ENCODE results near the gene PRKAG2. TPM values are rescaled to one million over a fixed set of nuclear protein-coding genes. Genes with fewer than 3 reads are reported as not detected.
A peak's percentile ranks its signal among the peaks of the same experiment; 100 is the strongest.

The PRKAG2 gene
- total and polyA plus RNA-seq, 2 experiments from 2014 or later: 9.1 to 14.9 TPM

GRCh38 chr7:151754688-151755130, 122.2 kb downstream of the PRKAG2 start:
- H3F3A ChIP-seq (replicated peaks; ENCODE audit: low read depth): no peaks in the 10 kb centered on the region
- no peaks in the 10 kb centered on the region for H3K79me2 ChIP-seq (replicated peaks; ENCODE audit: insufficient read depth)
- no peak overlapping the region for H3K27ac Mint-ChIP-seq
- H3K9me3 Mint-ChIP-seq: no peaks in the 10 kb centered on the region; the same call in 2 of the 3 replicates
- H3K27me3 Mint-ChIP-seq (ENCODE audit: insufficient read depth, low read depth, poor library complexity): peaks cover 14% of the 10 kb centered on the region
- H2AFZ ChIP-seq: 0 out of 2 replicates have a peak overlapping the region, but pooled peaks have one; percentile 38
- no peak overlapping the region for H3K27ac ChIP-seq (ENCODE audit: low read depth)
- no peaks in the 10 kb centered on the region for H3K27me3 ChIP-seq (ENCODE audit: insufficient read depth)
- no peak overlapping the region for H3K4me2 ChIP-seq
- peaks cover 7% of the 10 kb centered on the region for H3K4me1 ChIP-seq (ENCODE audit: insufficient read depth)
- TF ChIP-seq CTCF (conservative IDR thresholded peaks at IDR 0.05; ENCODE audit: low read depth in 2 of 2): no peak
- no peak for TF ChIP-seq ZNF114 (CRISPR knock-in tag; IDR thresholded peaks at IDR 0.05)
- TF ChIP-seq ZNF331 (CRISPR knock-in tag; IDR thresholded peaks at IDR 0.05; ENCODE audit: low read depth): no peak
- TF ChIP-seq EZH2 (IDR thresholded peaks at IDR 0.05; ENCODE audit: low read depth, unreplicated experiment): no peak
- no peak for TF ChIP-seq EZH2phosphoT487 (IDR thresholded peaks at IDR 0.05; ENCODE audit: unreplicated experiment)
- 0 out of 2 replicates have a peak, but pooled peaks cover 1% of the 10 kb centered on the region for H3K9me2 ChIP-seq (ENCODE audit: insufficient read depth)
- H3K36me3 ChIP-seq (ENCODE audit: insufficient read depth): no peaks in the 10 kb centered on the region
- H3K4me3 Mint-ChIP-seq: no peak overlapping the region
- no peak overlapping the region for H3K4me3 ChIP-seq
- H3K4me1 Mint-ChIP-seq: peaks cover 31% of the 10 kb centered on the region
- DNase-seq (ENCODE audit: low spot score): no peak
- H4K20me1 ChIP-seq (replicated peaks; ENCODE audit: insufficient read depth): no peaks in the 10 kb centered on the region
- ATAC-seq: peak; percentile 6; the same call in 2 of the 3 replicates
- H3K36me3 Mint-ChIP-seq (ENCODE audit: low read depth): no peaks in the 10 kb centered on the region

GRCh38 chr7:151754142-151754590, 122.7 kb downstream of the PRKAG2 start:
- no peaks in the 10 kb centered on the region; the same call in 2 of the 3 replicates for H3K9me3 Mint-ChIP-seq
- H3K36me3 ChIP-seq (ENCODE audit: insufficient read depth): no peaks in the 10 kb centered on the region
- H3K9me2 ChIP-seq (ENCODE audit: insufficient read depth): peaks cover 6% of the 10 kb centered on the region; the same call in 1 of the 2 replicates
- peaks cover 7% of the 10 kb centered on the region for H3K4me1 ChIP-seq (ENCODE audit: insufficient read depth)
- H3K27ac ChIP-seq (ENCODE audit: low read depth): peak overlapping the region; percentile 53; the same call in 1 of the 2 replicates
- no peak overlapping the region for H3K4me3 Mint-ChIP-seq
- H2AFZ ChIP-seq: no peak overlapping the region
- DNase-seq (ENCODE audit: low spot score) (peak; percentile 95), ATAC-seq (peak; percentile 96)
- no peaks in the 10 kb centered on the region for H4K20me1 ChIP-seq (replicated peaks; ENCODE audit: insufficient read depth)
- H3K27ac Mint-ChIP-seq: peak overlapping the region; percentile 73; the same call in 1 of the 2 replicates
- no peaks in the 10 kb centered on the region for H3F3A ChIP-seq (replicated peaks; ENCODE audit: low read depth)
- peaks cover 26% of the 10 kb centered on the region for H3K4me1 Mint-ChIP-seq
- TF ChIP-seq CTCF (conservative IDR thresholded peaks at IDR 0.05; ENCODE audit: low read depth in 2 of 2) (peak; percentile 92 to 97), CREB1 (CRISPR knock-in tag; IDR thresholded peaks at IDR 0.05; ENCODE audit: low read depth) (peak; percentile 46), EZH2 (IDR thresholded peaks at IDR 0.05; ENCODE audit: low read depth, unreplicated experiment) (no peak)
- no peak overlapping the region for H3K4me2 ChIP-seq
- no peaks in the 10 kb centered on the region for H3K79me2 ChIP-seq (replicated peaks; ENCODE audit: insufficient read depth)
- no peaks in the 10 kb centered on the region for H3K27me3 ChIP-seq (ENCODE audit: insufficient read depth)
- no peak overlapping the region for H3K4me3 ChIP-seq
- peaks cover 9% of the 10 kb centered on the region for H3K27me3 Mint-ChIP-seq (ENCODE audit: insufficient read depth, low read depth, poor library complexity)
- no peaks in the 10 kb centered on the region for H3K36me3 Mint-ChIP-seq (ENCODE audit: low read depth)
